ENCODE results near the gene GATA1.

Gene GATA1

DNA sequence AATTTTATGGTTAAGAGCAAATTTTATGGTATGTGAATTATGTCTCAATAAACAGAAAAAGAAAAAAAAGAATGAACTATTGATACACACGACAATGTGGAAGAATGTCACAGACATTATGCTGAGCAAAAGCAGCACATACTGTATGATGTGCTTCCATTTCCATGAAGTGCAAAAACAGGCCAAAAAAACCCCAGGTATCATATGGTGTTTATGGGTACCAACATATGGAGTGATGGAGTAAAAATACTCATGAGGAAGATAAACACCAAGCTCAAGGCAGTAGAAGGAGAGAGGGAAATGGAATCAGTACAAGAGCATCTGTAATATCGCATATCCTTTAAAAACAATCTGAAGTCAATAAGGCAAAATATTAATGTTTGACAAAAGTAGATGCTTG, 4.2 kb upstream of the GATA1 start:
- Histone ChIP-seq H3K4me2 (ENCODE audit: low read length) (no peak overlapping the region), H3K9ac (no peak overlapping the region), H3K36me3 (ENCODE audit: control insufficient read depth, insufficient read depth, low read length) (no peaks in the 10 kb centered on the region), H3K4me3 (ENCODE audit: low read depth, low read length) (no peak overlapping the region), H3K9me3 (ENCODE audit: control insufficient read depth, low read length) (no peaks in the 10 kb centered on the region), H3K4me1 (no peaks in the 10 kb centered on the region), H3K79me2 (no peaks in the 10 kb centered on the region), H2AFZ (no peak overlapping the region), H3K27ac (no peak overlapping the region), H3K27me3 (ENCODE audit: control insufficient read depth, insufficient read depth, low read length) (no peaks in the 10 kb centered on the region)
- TF ChIP-seq CTCF (IDR thresholded peaks at IDR 0.05), result no peak

GRCh38 chrX:48782795-48783194, 3.6 kb upstream of the GATA1 start:
- Histone ChIP-seq H3K9me3 (ENCODE audit: control insufficient read depth, low read length) (no peaks in the 10 kb centered on the region), H3K4me2 (ENCODE audit: low read length) (no peak overlapping the region), H3K27ac (no peak overlapping the region), H2AFZ (no peak overlapping the region), H3K4me1 (no peaks in the 10 kb centered on the region), H3K79me2 (no peaks in the 10 kb centered on the region), H3K4me3 (ENCODE audit: low read depth, low read length) (no peak overlapping the region), H3K36me3 (ENCODE audit: control insufficient read depth, insufficient read depth, low read length) (no peaks in the 10 kb centered on the region), H3K9ac (no peak overlapping the region), H3K27me3 (ENCODE audit: control insufficient read depth, insufficient read depth, low read length) (no peaks in the 10 kb centered on the region)
- no peak for TF ChIP-seq CTCF (IDR thresholded peaks at IDR 0.05)

- no peak overlapping the region for H3K9ac ChIP-seq
- no peaks in the 10 kb centered on the region for H3K79me2 ChIP-seq
Measured at GRCh38 chrX:48784726-48785125, 1.7 kb upstream of the GATA1 start.

DNA sequence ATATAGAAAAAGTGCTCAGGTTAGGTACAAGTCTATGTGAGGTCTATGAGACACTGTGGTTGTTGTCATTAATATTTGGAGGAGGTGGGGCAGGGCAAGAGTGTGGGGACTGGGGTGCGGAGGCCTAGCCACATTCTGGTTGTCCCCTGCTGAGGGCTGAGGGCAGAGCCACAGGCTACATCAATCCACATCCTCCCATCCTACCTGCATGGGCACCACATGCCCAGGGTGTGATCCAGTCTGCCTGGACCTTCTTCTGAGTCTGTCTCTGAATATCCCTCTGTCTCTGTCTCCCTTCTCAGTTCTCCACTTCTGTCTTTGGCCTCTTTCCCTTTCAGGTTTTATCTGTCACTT, 1.2 kb upstream of the GATA1 start:
- no peak for TF ChIP-seq CTCF (IDR thresholded peaks at IDR 0.05)
- H3K79me2 ChIP-seq, result no peaks in the 10 kb centered on the region
- H3K4me3 ChIP-seq (ENCODE audit: low read depth, low read length), result no peak overlapping the region
- no peak overlapping the region for H2AFZ ChIP-seq
- no peaks in the 10 kb centered on the region for H3K36me3 ChIP-seq (ENCODE audit: control insufficient read depth, insufficient read depth, low read length)
- H3K4me1 ChIP-seq, result no peaks in the 10 kb centered on the region
- no peak overlapping the region for H3K4me2 ChIP-seq (ENCODE audit: low read length)
- no peak overlapping the region for H3K9ac ChIP-seq
- H3K27me3 ChIP-seq (ENCODE audit: control insufficient read depth, insufficient read depth, low read length), result no peaks in the 10 kb centered on the region
- no peaks in the 10 kb centered on the region for H3K9me3 ChIP-seq (ENCODE audit: control insufficient read depth, low read length)
- no peak overlapping the region for H3K27ac ChIP-seq

More at GRCh38 chrX:48784726-48785125, 1.7 kb upstream of the GATA1 start:
- TF ChIP-seq CTCF (IDR thresholded peaks at IDR 0.05), result no peak
- no peak overlapping the region for H2AFZ ChIP-seq
- H3K4me3 ChIP-seq (ENCODE audit: low read depth, low read length), result no peak overlapping the region
- no peaks in the 10 kb centered on the region for H3K9me3 ChIP-seq (ENCODE audit: control insufficient read depth, low read length)
- no peak overlapping the region for H3K27ac ChIP-seq
- no peaks in the 10 kb centered on the region for H3K36me3 ChIP-seq (ENCODE audit: control insufficient read depth, insufficient read depth, low read length)
- H3K4me2 ChIP-seq (ENCODE audit: low read length), result no peak overlapping the region
- H3K4me1 ChIP-seq, result no peaks in the 10 kb centered on the region
- H3K27me3 ChIP-seq (ENCODE audit: control insufficient read depth, insufficient read depth, low read length), result no peaks in the 10 kb centered on the region

- no peaks in the 10 kb centered on the region for H3K4me1 ChIP-seq
Measured at GRCh38 chrX:48785540-48786214, 713 bp upstream of the GATA1 start.

More at GRCh38 chrX:48785540-48786214, 713 bp upstream of the GATA1 start:
- Histone ChIP-seq H3K27me3 (ENCODE audit: control insufficient read depth, insufficient read depth, low read length) (no peaks in the 10 kb centered on the region), H3K4me3 (ENCODE audit: low read depth, low read length) (no peak overlapping the region), H3K27ac (no peak overlapping the region), H2AFZ (no peak overlapping the region), H3K9me3 (ENCODE audit: control insufficient read depth, low read length) (no peaks in the 10 kb centered on the region), H3K9ac (no peak overlapping the region), H3K79me2 (no peaks in the 10 kb centered on the region), H3K36me3 (ENCODE audit: control insufficient read depth, insufficient read depth, low read length) (no peaks in the 10 kb centered on the region), H3K4me2 (ENCODE audit: low read length) (no peak overlapping the region)
- no peak for TF ChIP-seq CTCF (IDR thresholded peaks at IDR 0.05)
